ENCODE measurements around the gene BAD.

DNA sequence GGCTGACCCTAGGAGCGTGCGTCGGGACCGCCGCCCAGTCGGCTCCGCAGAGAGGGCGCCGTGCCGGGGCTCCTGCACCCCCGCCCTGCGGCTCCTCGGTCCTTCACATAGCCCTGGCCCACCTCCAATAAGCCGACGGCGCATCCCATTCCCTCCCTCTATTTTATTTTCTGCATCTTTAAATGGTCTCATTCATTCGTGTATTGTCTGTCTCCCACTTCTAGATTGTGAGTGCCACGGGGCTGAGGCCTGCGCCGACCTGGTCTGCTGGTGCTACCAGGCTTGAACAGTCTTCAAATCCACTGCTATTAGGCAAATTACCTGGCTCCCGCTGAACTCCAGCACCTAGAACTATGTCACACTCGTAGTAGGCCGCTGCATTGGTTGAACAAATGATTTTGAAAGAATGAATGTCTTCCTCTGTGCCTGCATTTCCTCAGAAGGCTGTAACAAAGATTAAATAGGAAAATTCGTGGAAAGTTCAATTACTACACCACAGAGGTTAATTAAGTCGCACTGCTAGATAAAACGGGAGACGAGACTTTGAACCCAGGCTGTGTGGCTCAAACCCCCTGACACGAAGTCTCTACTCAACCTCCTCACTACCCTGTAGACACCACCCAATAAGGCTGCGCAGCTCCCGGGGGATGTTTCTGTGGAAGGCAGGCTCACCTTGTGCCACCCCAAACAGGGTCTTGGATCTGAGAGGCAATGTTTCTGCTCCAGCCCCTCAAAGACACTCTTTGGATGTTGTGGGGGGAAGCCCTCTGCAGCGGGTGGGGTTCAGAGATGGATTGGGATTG is 36.5 kb downstream of the BAD start:
- TF ChIP-seq MTF2 (CRISPR knock-in tag; IDR thresholded peaks at IDR 0.05; ENCODE audit: borderline replicate concordance): no peak
- TF ChIP-seq POLR2A (IDR thresholded peaks at IDR 0.05; ENCODE audit: insufficient read depth in 1 of 2, low read depth in 2 of 2, low read length in 2 of 2): no peak
- TF ChIP-seq CEBPZ (IDR thresholded peaks at IDR 0.05; ENCODE audit: low read length): no peak
- TF ChIP-seq KLF16 (CRISPR knock-in tag; IDR thresholded peaks at IDR 0.05): no peak
- peak; percentile 5; the same call in 1 of the 2 replicates for TF ChIP-seq ZFX (CRISPR knock-in tag; IDR thresholded peaks at IDR 0.05; ENCODE audit: low read depth)
- TF ChIP-seq, protein P1, sequence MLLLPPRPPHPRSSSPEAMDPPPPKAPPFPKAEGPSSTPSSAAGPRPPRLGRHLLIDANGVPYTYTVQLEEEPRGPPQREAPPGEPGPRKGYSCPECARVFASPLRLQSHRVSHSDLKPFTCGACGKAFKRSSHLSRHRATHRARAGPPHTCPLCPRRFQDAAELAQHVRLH (CRISPR knock-in tag; IDR thresholded peaks at IDR 0.05; ENCODE audit: borderline replicate concordance, low read depth): no peak
- TF ChIP-seq ZNF768 (CRISPR knock-in tag; IDR thresholded peaks at IDR 0.05): peak; percentile 15; the same call in 1 of the 2 replicates
